T-helper 17 cell (primary cell): Measurements from ENCODE around the gene ARL2. TPM values are rescaled to one million over a fixed set of nuclear protein-coding genes. Genes with fewer than 3 reads are reported as not detected.

Experiments used
- ATAC-seq: fragments of 150-1000 bp; cut with Tn5 transposase; 2 replicates; pipeline ENCODE4 v1.10.0; 2021; ENCODE audit warnings: mild to moderate bottlenecking, moderate library complexity
- DNase-seq, 3 donors: peaks; one replicate each; pipeline versions ENCODE4 v3.0.0 to v3.0.0-alpha.2; 2020 to 2021
- H3K9me3 ChIP-seq: one replicate; pipeline ENCODE4 v1.7.0; 2013; ENCODE audit warnings: low read length, mild to moderate bottlenecking; ENCODE audit not compliant: control insufficient read depth, poor library complexity, severe bottlenecking
- H3K27ac Mint-ChIP-seq: one replicate; pipeline ENCODE4 v1.8.0; 2022; ENCODE audit warnings: mild to moderate bottlenecking, moderate library complexity, mixed read lengths
- H3K27me3 Mint-ChIP-seq: one replicate; pipeline ENCODE4 v1.8.0; 2022; ENCODE audit warnings: mixed read lengths
- H3K36me3 Mint-ChIP-seq: one replicate; pipeline ENCODE4 v1.8.0; 2022; ENCODE audit warnings: low read depth, mixed read lengths
- H3K4me1 Mint-ChIP-seq: one replicate; pipeline ENCODE4 v1.8.0; 2022; ENCODE audit warnings: mild to moderate bottlenecking, mixed read lengths
- H3K4me3 Mint-ChIP-seq: one replicate; pipeline ENCODE4 v1.8.0; 2022; ENCODE audit warnings: mild to moderate bottlenecking, moderate library complexity, mixed read lengths
- total RNA-seq, 4 donors: library from RNA in 2 of 4; stranded (reverse) in 2 of 4; gene quantifications; one replicate each; pipeline ENCODE4 v1.2.3 and lab custom pipeline; 2022 to 2026

The ARL2 gene
- total RNA-seq, 2 donors from 2014 or later = 17.2 to 21.6 TPM

- Mint-ChIP-seq H3K36me3 (no peaks in the 10 kb centered on the region), H3K4me3 (no peak overlapping the region), H3K27ac (no peak overlapping the region), H3K4me1 (peaks cover 19% of the 10 kb centered on the region), H3K27me3 (peaks cover 6% of the 10 kb centered on the region)
- DNase-seq (no peak), ATAC-seq (no peak)
- H3K9me3 ChIP-seq = no peaks in the 10 kb centered on the region
These were observed 46.2 kb downstream of the ARL2 start for GRCh38 chr11:65059959-65060824.

- Mint-ChIP-seq H3K36me3 (no peaks in the 10 kb centered on the region), H3K4me3 (no peak overlapping the region)
- peak; percentile 18 for ATAC-seq
These were observed 47.0 kb downstream of the ARL2 start for GRCh38 chr11:65060913-65061408.

GRCh38 chr11:65063532-65063931 is 49.6 kb downstream of the ARL2 start:
- Mint-ChIP-seq H3K4me1 (peaks cover 16% of the 10 kb centered on the region), H3K27ac (no peak overlapping the region), H3K27me3 (peaks cover 6% of the 10 kb centered on the region), H3K36me3 (no peaks in the 10 kb centered on the region), H3K4me3 (no peak overlapping the region)
- DNase-seq = no peak
- no peaks in the 10 kb centered on the region for H3K9me3 ChIP-seq
- ATAC-seq = no peak

More at GRCh38 chr11:65060913-65061408, 47.0 kb downstream of the ARL2 start:
- H3K9me3 ChIP-seq = no peaks in the 10 kb centered on the region
- Mint-ChIP-seq H3K27me3 (peaks cover 6% of the 10 kb centered on the region), H3K4me1 (peaks cover 16% of the 10 kb centered on the region), H3K27ac (no peak overlapping the region)
- no peak for DNase-seq

- no peak overlapping the region for H3K4me3 Mint-ChIP-seq
- H3K9me3 ChIP-seq = no peaks in the 10 kb centered on the region
- peaks cover 6% of the 10 kb centered on the region for H3K27me3 Mint-ChIP-seq
- DNase-seq (no peak), ATAC-seq (no peak)
- H3K36me3 Mint-ChIP-seq = no peaks in the 10 kb centered on the region
- no peak overlapping the region for H3K27ac Mint-ChIP-seq
- H3K4me1 Mint-ChIP-seq = peaks cover 12% of the 10 kb centered on the region
These were observed 50.9 kb downstream of the ARL2 start for GRCh38 chr11:65064847-65065240.

- H3K9me3 ChIP-seq = no peaks in the 10 kb centered on the region
- peaks cover 6% of the 10 kb centered on the region for H3K27me3 Mint-ChIP-seq
- H3K27ac Mint-ChIP-seq = no peak overlapping the region
- no peak overlapping the region for H3K4me3 Mint-ChIP-seq
- H3K36me3 Mint-ChIP-seq = no peaks in the 10 kb centered on the region
- ATAC-seq = no peak
- peaks cover 8% of the 10 kb centered on the region for H3K4me1 Mint-ChIP-seq
- DNase-seq = no peak
These were observed 51.9 kb downstream of the ARL2 start for GRCh38 chr11:65065851-65066250.

GRCh38 chr11:65066315-65066714 is 52.4 kb downstream of the ARL2 start:
- ATAC-seq (no peak), DNase-seq (no peak)
- Mint-ChIP-seq H3K4me1 (peaks cover 4% of the 10 kb centered on the region), H3K27me3 (peaks cover 6% of the 10 kb centered on the region), H3K36me3 (no peaks in the 10 kb centered on the region), H3K27ac (no peak overlapping the region), H3K4me3 (no peak overlapping the region)
- H3K9me3 ChIP-seq = no peaks in the 10 kb centered on the region

GRCh38 chr11:65066805-65067291 is 52.9 kb downstream of the ARL2 start:
- Mint-ChIP-seq H3K36me3 (no peaks in the 10 kb centered on the region), H3K27me3 (peaks cover 6% of the 10 kb centered on the region), H3K4me3 (no peak overlapping the region), H3K27ac (no peak overlapping the region), H3K4me1 (peaks cover 4% of the 10 kb centered on the region)
- DNase-seq = no peak
- ATAC-seq = no peak
- no peaks in the 10 kb centered on the region for H3K9me3 ChIP-seq

- H3K9me3 ChIP-seq = no peaks in the 10 kb centered on the region
- ATAC-seq (no peak), DNase-seq (no peak)
- Mint-ChIP-seq H3K27me3 (peaks cover 6% of the 10 kb centered on the region), H3K36me3 (no peaks in the 10 kb centered on the region), H3K4me3 (no peak overlapping the region), H3K27ac (no peak overlapping the region), H3K4me1 (no peaks in the 10 kb centered on the region)
These were observed 53.5 kb downstream of the ARL2 start for GRCh38 chr11:65067446-65067845.

GRCh38 chr11:65069217-65069616 is 55.3 kb downstream of the ARL2 start:
- H3K27me3 Mint-ChIP-seq = no peaks in the 10 kb centered on the region
- no peak for DNase-seq
- H3K4me1 Mint-ChIP-seq = no peaks in the 10 kb centered on the region
- no peaks in the 10 kb centered on the region for H3K36me3 Mint-ChIP-seq
- H3K27ac Mint-ChIP-seq = no peak overlapping the region
- no peak overlapping the region for H3K4me3 Mint-ChIP-seq
- no peak for ATAC-seq
- H3K9me3 ChIP-seq = no peaks in the 10 kb centered on the region

Other genes starting within 250 kb of the ARL2 start
- 1,000 to 10,000 TPM; 1,476 to 1,622 TPM for gene SF1, start 235.6 kb upstream of the ARL2 start, total RNA-seq
- 10 to 100 TPM; 97.8 to 99.2 TPM for gene MAP4K2, start 210.9 kb upstream of the ARL2 start, total RNA-seq
- gene MEN1, start 203.6 kb upstream of the ARL2 start, total RNA-seq = 10 to 100 TPM; 25.8 to 27.0 TPM
- gene CDC42BPG, start 169.5 kb upstream of the ARL2 start, total RNA-seq = 1 to 10 TPM; 4.0 to 7.7 TPM
- gene EHD1, start 135.5 kb upstream of the ARL2 start, total RNA-seq = 100 to 1,000 TPM; 184 to 212 TPM
- 100 to 1,000 TPM; 161 to 226 TPM for gene ATG2A, start 97.0 kb upstream of the ARL2 start, total RNA-seq
- 10 to 100 TPM; 21.5 to 25.3 TPM for gene PPP2R5B, start 89.5 kb upstream of the ARL2 start, total RNA-seq
- gene GPHA2, start 78.3 kb upstream of the ARL2 start, total RNA-seq = not detected
- gene MAJIN, start 42.1 kb upstream of the ARL2 start, total RNA-seq = not detected
- not detected for gene BATF2, start 17.2 kb upstream of the ARL2 start, total RNA-seq
- 10 to 100 TPM; 19.7 to 20.8 TPM for gene SNX15, start 13.3 kb downstream of the ARL2 start, total RNA-seq
- gene SAC3D1, start 27.1 kb downstream of the ARL2 start, total RNA-seq = 1 to 10 TPM; 1.9 to 3.9 TPM
- gene NAALADL1, start 44.4 kb downstream of the ARL2 start, total RNA-seq = 10 to 100 TPM; 12.5 to 16.0 TPM
- under 1 TPM; 0.37 to 0.90 TPM for gene CDCA5, start 69.9 kb downstream of the ARL2 start, total RNA-seq
- gene ZFPL1, start 70.1 kb downstream of the ARL2 start, total RNA-seq = 10 to 100 TPM; 40.7 to 50.2 TPM
- gene VPS51, start 82.1 kb downstream of the ARL2 start, total RNA-seq = 100 to 1,000 TPM; 181 to 217 TPM
- 10 to 100 TPM; 15.2 to 18.5 TPM for gene TM7SF2, start 97.7 kb downstream of the ARL2 start, total RNA-seq
- gene ZNHIT2, start 103.5 kb downstream of the ARL2 start, total RNA-seq = 1 to 10 TPM; 7.5 to 8.7 TPM
- 1,000 to 10,000 TPM; 1,401 to 1,408 TPM for gene FAU, start 108.0 kb downstream of the ARL2 start, total RNA-seq
- 10 to 100 TPM; 42.8 to 44.8 TPM for gene MRPL49, start 108.2 kb downstream of the ARL2 start, total RNA-seq
- gene SYVN1, start 120.4 kb downstream of the ARL2 start, total RNA-seq = 10 to 100 TPM; 80.6 to 81.1 TPM
- gene SPDYC, start 156.1 kb downstream of the ARL2 start, total RNA-seq = under 1 TPM in 1 of 2 donors, not detected in 1; 0.68 TPM
- 100 to 1,000 TPM; 154 to 190 TPM for gene CAPN1, start 167.8 kb downstream of the ARL2 start, total RNA-seq
- 10 to 100 TPM; 13.0 to 15.4 TPM for gene POLA2, start 247.8 kb downstream of the ARL2 start, total RNA-seq